ENCODE data around the gene MINK1. TPM values are rescaled to one million over a fixed set of nuclear protein-coding genes. Genes with fewer than 3 reads are reported as not detected.

Gene MINK1
- total and polyA plus RNA-seq, 2 of the 13 experiments (the other 11 are each of a cell fraction or from before 2014, with no cell fraction given), result 17.2 to 63.9 TPM

- TF ChIP-seq ZUFSP (CRISPR knock-in tag; IDR thresholded peaks at IDR 0.05; ENCODE audit: borderline replicate concordance), result no peak
These were observed 22.3 kb upstream of the MINK1 start (continued) for GRCh38 chr17:4810696-4811290.

- no peaks in the 10 kb centered on the region for H3K79me2 ChIP-seq (ENCODE audit: insufficient read depth, low read length)
- in situ Hi-C loops (cut with HindIII; ENCODE audit: extremely low pct_ligation_motif_present, low pct_unique_long_range_greater_than_20kb), result no loop called here
- no peak overlapping the region for H3K4me3 ChIP-seq (replicated peaks in 1 of 3; ENCODE audit: insufficient read depth in 1 of 3, low read depth in 2 of 3, low read length in 3 of 3)
- no peak overlapping the region for H2AFZ ChIP-seq (ENCODE audit: low read length)
- DNase-seq (ENCODE audit: low spot score) (no peak), ATAC-seq (no peak), FAIRE-seq (no peak)
- H3K9ac ChIP-seq (ENCODE audit: insufficient read depth, low read depth, low read length), result no peak overlapping the region
- peaks cover 24% of the 10 kb centered on the region for H3K4me1 ChIP-seq (ENCODE audit: insufficient read depth, low read length)
- no peak overlapping the region for H3K27ac ChIP-seq (ENCODE audit: extremely low read length, insufficient read depth, low read length)
- H3K4me2 ChIP-seq (ENCODE audit: low read depth, low read length), result no peak overlapping the region
- no peaks in the 10 kb centered on the region for H3K27me3 ChIP-seq (ENCODE audit: control insufficient read depth in 1 of 2, insufficient read depth in 2 of 2, low read length in 2 of 2)
- intact Hi-C loops (cut with micrococcal nuclease; ENCODE audit: unreplicated experiment), result no loop called here
- H4K20me1 ChIP-seq (ENCODE audit: insufficient read depth, low read length), result no peaks in the 10 kb centered on the region
- ChIA-PET CTCF (ENCODE audit: low intra/inter-chr PET ratio, low total read pairs) (no interaction called here), POLR2A (no interaction called here)
- 95% methylated on average over 12 of the region's 12 CpGs for WGBS (ENCODE audit: low lambda C conversion rate)
- no TSS peak for BruUV-seq (replicated peaks)
- no peaks in the 10 kb centered on the region for H3K9me3 ChIP-seq (ENCODE audit: low read length)
- peaks cover 9 to 10% of the 10 kb centered on the region in 2 experiments; a peak in 4 of 5 replicates for H3K36me3 ChIP-seq (replicated peaks in 1 of 2; ENCODE audit: control insufficient read depth in 1 of 2, insufficient read depth in 2 of 2, low read length in 2 of 2)
- no peak for TF ChIP-seq E2F5 (CRISPR knock-in tag; conservative IDR thresholded peaks at IDR 0.05)
- TF ChIP-seq MTF1 (CRISPR knock-in tag; IDR thresholded peaks at IDR 0.05), result no peak
- no peak for TF ChIP-seq TERF1 (CRISPR knock-in tag; IDR thresholded peaks at IDR 0.05)
- TF ChIP-seq FOXA3 (CRISPR knock-in tag; IDR thresholded peaks at IDR 0.05), result no peak
- TF ChIP-seq LBX2 (CRISPR knock-in tag; IDR thresholded peaks at IDR 0.05; ENCODE audit: borderline replicate concordance), result no peak
- TF ChIP-seq JUND (CRISPR knock-in tag; IDR thresholded peaks at IDR 0.05), result no peak
- TF ChIP-seq PRDM4 (CRISPR knock-in tag; IDR thresholded peaks at IDR 0.05; ENCODE audit: borderline replicate concordance), result no peak
- TF ChIP-seq ZBTB46 (CRISPR knock-in tag; IDR thresholded peaks at IDR 0.05; ENCODE audit: borderline replicate concordance), result no peak
- TF ChIP-seq ZFP36L1 (CRISPR knock-in tag; IDR thresholded peaks at IDR 0.05), result no peak
These were observed 21.7 kb upstream of the MINK1 start for GRCh38 chr17:4811471-4811870.
